ENCODE data around the gene FGD1.

Gene FGD1

GRCh38 chrX:54452920-54453319, 43.1 kb downstream of the FGD1 start:
- no peaks in the 10 kb centered on the region for H3K9me2 ChIP-seq (replicated peaks; ENCODE audit: control insufficient read depth, low read length)
- no peaks in the 10 kb centered on the region for H3K27me3 ChIP-seq (ENCODE audit: control insufficient read depth, low read length)
- H3K79me2 ChIP-seq (ENCODE audit: control insufficient read depth, low read length): no peaks in the 10 kb centered on the region
- no peaks in the 10 kb centered on the region for H3K9me3 ChIP-seq (ENCODE audit: control insufficient read depth, insufficient read depth, low read length)
- H3K4me3 ChIP-seq (ENCODE audit: low read length): no peak overlapping the region
- H3F3A ChIP-seq (ENCODE audit: control insufficient read depth, insufficient read depth): no peaks in the 10 kb centered on the region
- no peak overlapping the region for H3K4me2 ChIP-seq (ENCODE audit: low read length)
- TF ChIP-seq, protein P1, sequence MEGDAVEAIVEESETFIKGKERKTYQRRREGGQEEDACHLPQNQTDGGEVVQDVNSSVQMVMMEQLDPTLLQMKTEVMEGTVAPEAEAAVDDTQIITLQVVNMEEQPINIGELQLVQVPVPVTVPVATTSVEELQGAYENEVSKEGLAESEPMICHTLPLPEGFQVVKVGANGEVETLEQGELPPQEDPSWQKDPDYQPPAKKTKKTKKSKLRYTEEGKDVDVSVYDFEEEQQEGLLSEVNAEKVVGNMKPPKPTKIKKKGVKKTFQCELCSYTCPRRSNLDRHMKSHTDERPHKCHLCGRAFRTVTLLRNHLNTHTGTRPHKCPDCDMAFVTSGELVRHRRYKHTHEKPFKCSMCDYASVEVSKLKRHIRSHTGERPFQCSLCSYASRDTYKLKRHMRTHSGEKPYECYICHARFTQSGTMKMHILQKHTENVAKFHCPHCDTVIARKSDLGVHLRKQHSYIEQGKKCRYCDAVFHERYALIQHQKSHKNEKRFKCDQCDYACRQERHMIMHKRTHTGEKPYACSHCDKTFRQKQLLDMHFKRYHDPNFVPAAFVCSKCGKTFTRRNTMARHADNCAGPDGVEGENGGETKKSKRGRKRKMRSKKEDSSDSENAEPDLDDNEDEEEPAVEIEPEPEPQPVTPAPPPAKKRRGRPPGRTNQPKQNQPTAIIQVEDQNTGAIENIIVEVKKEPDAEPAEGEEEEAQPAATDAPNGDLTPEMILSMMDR (IDR thresholded peaks at IDR 0.05; ENCODE audit: low read depth, low read length, poor library complexity, severe bottlenecking): peak; percentile 33
- TF ChIP-seq EZH2phosphoT487 (IDR thresholded peaks at IDR 0.05; ENCODE audit: borderline replicate concordance, low read length): no peak
- H3K4me1 ChIP-seq (ENCODE audit: control insufficient read depth, low read length): no peaks in the 10 kb centered on the region
- H4K20me1 ChIP-seq (ENCODE audit: control insufficient read depth, insufficient read depth, low read depth, low read length): no peaks in the 10 kb centered on the region
- no peak overlapping the region for H3K27ac ChIP-seq (ENCODE audit: low read depth, low read length)
- H3K36me3 ChIP-seq (ENCODE audit: control insufficient read depth, low read length): no peaks in the 10 kb centered on the region

- H3K4me3 ChIP-seq (ENCODE audit: low read length): no peak overlapping the region
Measured at GRCh38 chrX:54449929-54450328, 46.1 kb downstream of the FGD1 start.

DNA sequence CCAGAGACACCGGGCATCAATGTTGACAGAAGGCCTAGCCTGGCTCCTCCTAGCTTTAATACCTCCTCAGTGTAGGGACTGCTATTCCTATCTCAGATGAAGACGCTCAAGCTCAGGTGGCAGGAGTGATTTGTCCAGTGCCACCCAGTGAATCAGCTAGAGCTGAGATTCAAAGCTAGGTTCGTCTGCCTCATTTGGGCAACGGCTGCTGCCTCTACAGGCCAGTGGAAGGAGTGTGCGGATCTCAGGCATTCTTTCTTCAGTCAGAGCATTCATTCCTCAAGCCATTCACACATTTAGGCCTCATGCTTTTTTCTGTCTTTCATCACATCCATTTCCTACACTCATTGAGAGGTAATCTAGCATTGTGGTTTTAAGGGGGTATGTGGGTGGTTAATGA, 48.6 kb downstream of the FGD1 start:
- Histone ChIP-seq H3K9me2 (replicated peaks; ENCODE audit: control insufficient read depth, low read length) (no peaks in the 10 kb centered on the region), H3K27me3 (ENCODE audit: control insufficient read depth, low read length) (no peaks in the 10 kb centered on the region), H3K79me2 (ENCODE audit: control insufficient read depth, low read length) (peaks cover 15% of the 10 kb centered on the region), H3F3A (ENCODE audit: control insufficient read depth, insufficient read depth) (no peaks in the 10 kb centered on the region), H3K4me1 (ENCODE audit: control insufficient read depth, low read length) (no peaks in the 10 kb centered on the region), H3K4me2 (ENCODE audit: low read length) (no peak overlapping the region), H3K27ac (ENCODE audit: low read depth, low read length) (no peak overlapping the region), H3K4me3 (ENCODE audit: low read length) (no peak overlapping the region), H3K9me3 (ENCODE audit: control insufficient read depth, insufficient read depth, low read length) (no peaks in the 10 kb centered on the region), H4K20me1 (ENCODE audit: control insufficient read depth, insufficient read depth, low read depth, low read length) (no peaks in the 10 kb centered on the region), H3K36me3 (ENCODE audit: control insufficient read depth, low read length) (no peaks in the 10 kb centered on the region; the same call in 1 of the 2 replicates)
- no peak for TF ChIP-seq EZH2phosphoT487 (IDR thresholded peaks at IDR 0.05; ENCODE audit: borderline replicate concordance, low read length)
- TF ChIP-seq, protein P1 (IDR thresholded peaks at IDR 0.05; ENCODE audit: low read depth, low read length, poor library complexity, severe bottlenecking): no peak

More at GRCh38 chrX:54449929-54450328, 46.1 kb downstream of the FGD1 start:
- no peaks in the 10 kb centered on the region for H3F3A ChIP-seq (ENCODE audit: control insufficient read depth, insufficient read depth)
- H3K4me2 ChIP-seq (ENCODE audit: low read length): no peak overlapping the region
- H3K4me1 ChIP-seq (ENCODE audit: control insufficient read depth, low read length): no peaks in the 10 kb centered on the region
- no peaks in the 10 kb centered on the region for H3K9me2 ChIP-seq (replicated peaks; ENCODE audit: control insufficient read depth, low read length)
- H3K27ac ChIP-seq (ENCODE audit: low read depth, low read length): no peak overlapping the region
- no peak for TF ChIP-seq EZH2phosphoT487 (IDR thresholded peaks at IDR 0.05; ENCODE audit: borderline replicate concordance, low read length)
- TF ChIP-seq, protein P1 (IDR thresholded peaks at IDR 0.05; ENCODE audit: low read depth, low read length, poor library complexity, severe bottlenecking): no peak
- no peaks in the 10 kb centered on the region for H3K79me2 ChIP-seq (ENCODE audit: control insufficient read depth, low read length)
- H3K9me3 ChIP-seq (ENCODE audit: control insufficient read depth, insufficient read depth, low read length): no peaks in the 10 kb centered on the region
- no peaks in the 10 kb centered on the region for H3K36me3 ChIP-seq (ENCODE audit: control insufficient read depth, low read length)
- H3K27me3 ChIP-seq (ENCODE audit: control insufficient read depth, low read length): no peaks in the 10 kb centered on the region
- H4K20me1 ChIP-seq (ENCODE audit: control insufficient read depth, insufficient read depth, low read depth, low read length): no peaks in the 10 kb centered on the region
